Panc1 (cell line): ENCODE measurements around the gene RIMS1. TPM values are rescaled to one million over a fixed set of nuclear protein-coding genes. Genes with fewer than 3 reads are reported as not detected.
"Not testable (repeated sequence)": the region's sequence is repeated elsewhere in the genome, so short reads cannot be mapped to it uniquely, and the experiment has no call there.

Experiments used
- ATAC-seq: fragments of 200-7000 bp; cut with Tn5 transposase; 2 replicates; pipeline ENCODE4 v1.9.1; 2020; ENCODE audit warnings: mild to moderate bottlenecking, moderate library complexity
- BruUV-seq: library from RNA; stranded (reverse); fragments of 400-500 nt; replicated peaks from 2 replicates; lab custom pipeline; 2021; lab: Mats Ljungman, UMichigan
- CTCF ChIA-PET: fragments of 300-600 bp; sonication (Branson Sonifier 250); formaldehyde crosslinking; loops from one replicate; lab custom pipeline; 2022; ENCODE audit warnings: antibody characterized with exemption; lab: Charles Lee
- POLR2A ChIA-PET: fragments of 300-600 bp; sonication (Branson Sonifier 250); formaldehyde crosslinking; loops from one replicate; lab custom pipeline; 2022; ENCODE audit warnings: antibody characterized with exemption; lab: Charles Lee
- DNase-seq: peaks from one replicate; pipeline ENCODE4 v3.0.0-alpha.2; 2010; ENCODE audit warnings: low read depth, low spot score
- H3K27ac ChIP-seq: 2 replicates; pipeline ENCODE4 v1.5.1; 2011; ENCODE audit warnings: mild to moderate bottlenecking, low read length, inconsistent platforms
- H3K27me3 ChIP-seq: fragments of 200-500 bp; sonication (Bioruptor generic); 2 replicates; pipeline ENCODE4 v1.6.0; 2014; ENCODE audit warnings: low read length, inconsistent platforms; ENCODE audit not compliant: control insufficient read depth, insufficient read depth
- H3K36me3 ChIP-seq: fragments of 200-500 bp; sonication (Bioruptor generic); 2 replicates; pipeline ENCODE4 v1.5.1; 2014; ENCODE audit warnings: inconsistent platforms, mild to moderate bottlenecking, low read length, moderate library complexity; ENCODE audit not compliant: control insufficient read depth, insufficient read depth
- H3K4me1 ChIP-seq: 2 replicates; pipeline ENCODE4 v1.5.1; 2011; ENCODE audit warnings: inconsistent platforms, mild to moderate bottlenecking, low read length, moderate library complexity; ENCODE audit not compliant: control insufficient read depth, insufficient read depth
- H3K4me3 ChIP-seq, 2 experiments: 2 replicates each; pipeline ENCODE4 v1.5.1; 2011 to 2012; ENCODE audit warnings: low read depth in 2 of 2, low read length in 2 of 2, mild to moderate bottlenecking in 2 of 2, inconsistent platforms in 1 of 2, moderate library complexity in 1 of 2
- H3K9me3 ChIP-seq: fragments of 200-500 bp; sonication (Bioruptor generic); 2 replicates; pipeline ENCODE4 v1.5.1; 2014; ENCODE audit warnings: low read depth, mild to moderate bottlenecking, inconsistent platforms, low read length, moderate library complexity; ENCODE audit not compliant: control insufficient read depth, insufficient read depth
- CTCF ChIP-seq: fragments of 450-650 bp; IDR thresholded peaks from 2 replicates; pipeline ENCODE4 v1.5.1; 2017; ENCODE audit warnings: mild to moderate bottlenecking
- POLR2AphosphoS5 ChIP-seq: IDR thresholded peaks from 2 replicates; pipeline ENCODE4 v1.6.1; 2012; ENCODE audit warnings: mild to moderate bottlenecking, low read depth, low read length, moderate library complexity
- REST ChIP-seq, 2 experiments: IDR thresholded peaks; 2 replicates each; pipeline ENCODE4 v1.6.1; 2011 to 2012; ENCODE audit warnings: low read depth in 2 of 2, control low read depth in 1 of 2, low read length in 1 of 2, mild to moderate bottlenecking in 1 of 2, moderate library complexity in 1 of 2; ENCODE audit not compliant: insufficient read depth in 1 of 2
- SIN3A ChIP-seq: IDR thresholded peaks from 2 replicates; pipeline ENCODE4 v1.6.1; 2012; ENCODE audit warnings: low read depth, mild to moderate bottlenecking, low read length, moderate library complexity, borderline replicate concordance; ENCODE audit not compliant: insufficient read depth
- TCF7L2 ChIP-seq: IDR thresholded peaks from 2 replicates; pipeline ENCODE4 v1.6.1; 2011; ENCODE audit warnings: mild to moderate bottlenecking, low read depth, low read length, inconsistent platforms
- in situ Hi-C: cut with HindIII; loops from 2 replicates; pipeline ENCODE4 v1.10.0; 2016; ENCODE audit warnings: low sequenced_read_pairs, low pct_unique_long_range_greater_than_20kb
- intact Hi-C: fragments of 100-400 bp; cut with micrococcal nuclease; formaldehyde crosslinking; loops from one replicate; pipeline ENCODE4 v1.10.0; 2022; ENCODE audit not compliant: unreplicated experiment
- total RNA-seq: library from RNA; stranded (reverse); gene quantifications from one replicate; pipeline ENCODE4 v1.2.1, GENCODE V29; 2021; ENCODE audit not compliant: unreplicated experiment

Gene RIMS1
- total RNA-seq, 1 experiment from 2014 or later: 0.18 TPM

GRCh38 chr6:71997341-71997740 is 111.0 kb downstream of the RIMS1 start:
- TF ChIP-seq REST (IDR thresholded peaks at IDR 0.05; ENCODE audit: insufficient read depth in 1 of 2, low read depth in 2 of 2, low read length in 1 of 2): no peak
- TF ChIP-seq SIN3A: no peak
- no peak for TF ChIP-seq TCF7L2
- TF ChIP-seq CTCF: no peak
- no peak for TF ChIP-seq POLR2AphosphoS5
- ChIA-PET CTCF (no interaction called here), POLR2A (no interaction called here)
- in situ Hi-C loops (no loop called here), intact Hi-C loops (no loop called here)
- Histone ChIP-seq H3K4me3 (no peak overlapping the region), H3K9me3 (no peaks in the 10 kb centered on the region), H3K27me3 (no peaks in the 10 kb centered on the region), H3K4me1 (no peaks in the 10 kb centered on the region), H3K27ac (no peak overlapping the region), H3K36me3 (no peaks in the 10 kb centered on the region; the same call in 1 of the 2 replicates)
- no TSS peak for BruUV-seq
- DNase-seq (no peak), ATAC-seq (no peak)

- ChIA-PET CTCF (no interaction called here), POLR2A (no interaction called here)
- H3K4me3 ChIP-seq: no peak overlapping the region
- H3K27ac ChIP-seq: no peak overlapping the region
- DNase-seq (no peak), ATAC-seq (no peak)
- H3K27me3 ChIP-seq: no peaks in the 10 kb centered on the region
- no peaks in the 10 kb centered on the region; the same call in 1 of the 2 replicates for H3K36me3 ChIP-seq
- intact Hi-C loops: no loop called here
- H3K4me1 ChIP-seq: no peaks in the 10 kb centered on the region
- H3K9me3 ChIP-seq: no peaks in the 10 kb centered on the region
- in situ Hi-C loops: no loop called here
- BruUV-seq: no TSS peak
- no peak for TF ChIP-seq CTCF
- no peak for TF ChIP-seq SIN3A
These were observed 116.1 kb downstream of the RIMS1 start for GRCh38 chr6:72002415-72002814.

- CTCF ChIA-PET, POLR2A ChIA-PET, intact Hi-C loops: not testable (repeated sequence)
These were observed 120.2 kb downstream of the RIMS1 start for GRCh38 chr6:72006591-72006990.

More at GRCh38 chr6:72006591-72006990, 120.2 kb downstream of the RIMS1 start:
- H3K4me3 ChIP-seq, H3K27me3 ChIP-seq, DNase-seq, H3K9me3 ChIP-seq, BruUV-seq, H3K4me1 ChIP-seq, ATAC-seq, H3K36me3 ChIP-seq, H3K27ac ChIP-seq, in situ Hi-C loops: not testable (repeated sequence)
